K562 (cell line): ENCODE results near the gene KTI12. TPM values are rescaled to one million over a fixed set of nuclear protein-coding genes. Genes with fewer than 3 reads are reported as not detected.
A peak's percentile ranks its signal among the peaks of the same experiment; 100 is the strongest.

ENCODE experiments used
- CBX8 ChIP-seq: fragments of 200-600 bp; sonication (generic); IDR thresholded peaks from 2 replicates; pipeline ENCODE4 v1.6.1; 2012; ENCODE audit warnings: borderline replicate concordance, mixed run types, low read depth, mild to moderate bottlenecking, moderate library complexity, mixed read lengths, low read length, control low read depth, inconsistent platforms; ENCODE audit not compliant: poor library complexity, severe bottlenecking; ENCODE audit errors: extremely low read depth
- ELF2 ChIP-seq: fragments of 250-450 bp; sonication (Bioruptor Pico); IDR thresholded peaks from 2 replicates; pipeline ENCODE4 v1.5.0; 2021; ENCODE audit warnings: mild to moderate bottlenecking
- FOSL1 ChIP-seq: fragments of 200-800 bp; sonication (Bioruptor generic); conservative IDR thresholded peaks from 2 replicates; pipeline ENCODE4 v1.6.1; 2016; ENCODE audit warnings: missing genetic modification characterization, missing compliant biosample characterization
- ILF3 ChIP-seq: fragments of 450-650 bp; IDR thresholded peaks from 2 replicates; pipeline ENCODE4 v1.6.1; 2018; ENCODE audit warnings: antibody characterized with exemption, mild to moderate bottlenecking, moderate library complexity, borderline replicate concordance
- JUNB ChIP-seq: fragments of 450-650 bp; formaldehyde crosslinking; conservative IDR thresholded peaks from 2 replicates; pipeline ENCODE4 v1.4.0; 2020; ENCODE audit warnings: mild to moderate bottlenecking
- LCOR ChIP-seq: sonication (generic); formaldehyde crosslinking; IDR thresholded peaks from 2 replicates; pipeline ENCODE4 v1.8.0; 2022; ENCODE audit warnings: mild to moderate bottlenecking, missing genetic modification reagents
- RAD21 ChIP-seq, 2 experiments: fragments of 250-450 bp in 1 of 2; fragments of 450-650 bp in 1 of 2; sonication (Bioruptor Pico) in 1 of 2; formaldehyde crosslinking in 1 of 2; IDR thresholded peaks in 1 of 2; conservative IDR thresholded peaks in 1 of 2; 2 replicates each; pipeline versions ENCODE4 v1.4.0 to v1.8.0; 2020 to 2022; ENCODE audit warnings: mild to moderate bottlenecking in 2 of 2, moderate library complexity in 1 of 2
- SRSF9 ChIP-seq: fragments of 200-400 bp; formaldehyde crosslinking; IDR thresholded peaks from 2 replicates; pipeline ENCODE4 v1.6.1; 2017; ENCODE audit warnings: low read depth, low read length, borderline replicate concordance
- TAL1 ChIP-seq: fragments of 450-650 bp; IDR thresholded peaks from 2 replicates; pipeline ENCODE4 v1.6.1; 2016; ENCODE audit warnings: mild to moderate bottlenecking
- ZBTB8A ChIP-seq: fragments of 450-650 bp; IDR thresholded peaks from 2 replicates; pipeline ENCODE4 v1.6.1; 2018; ENCODE audit warnings: mild to moderate bottlenecking, moderate library complexity; ENCODE audit not compliant: partially characterized antibody
- ZFP1 ChIP-seq: fragments of 450-650 bp; formaldehyde crosslinking; IDR thresholded peaks from 2 replicates; pipeline ENCODE4 v1.4.0; 2020; ENCODE audit warnings: mild to moderate bottlenecking, mixed read lengths
- ZNF12 ChIP-seq: sonication (generic); formaldehyde crosslinking; IDR thresholded peaks from 2 replicates; pipeline ENCODE4 v1.4.0; 2020; ENCODE audit warnings: mild to moderate bottlenecking, missing genetic modification reagents
- ZNF140 ChIP-seq: fragments of 250-450 bp; sonication (Bioruptor Pico); IDR thresholded peaks from 2 replicates; pipeline ENCODE4 v1.8.0; 2021; ENCODE audit warnings: moderate library complexity, mild to moderate bottlenecking, inconsistent platforms
- ZNF699 ChIP-seq: fragments of 250-450 bp; sonication (Bioruptor Pico); IDR thresholded peaks from 2 replicates; pipeline ENCODE4 v1.8.0; 2021; ENCODE audit warnings: mild to moderate bottlenecking, moderate library complexity; ENCODE audit not compliant: insufficient replicate concordance
- polyA plus RNA-seq, 8 experiments: library from polyadenylated mRNA; depleted of rRNA in 4 of 8; stranded (reverse) in 5 of 8; unstranded in 3 of 8; fragments of >200 nt; fragmentation: Nextera tagmentation in 2 of 8; fragmentation: Illumina TruSeq in 1 of 8; extraction: Ambion mirVana in 2 of 8; extraction: Trizol in 1 of 8; gene quantifications; 2 replicates each; pipeline versions ENCODE4 v1.2.1 to v1.2.3, GENCODE V29; 2011 to 2014; ENCODE audit warnings: inconsistent platforms in 1 of 8, missing spikeins in 1 of 8
- total RNA-seq, 7 experiments: library from RNA; depleted of rRNA in 6 of 7; stranded (reverse); fragments of >200 nt in 6 of 7; fragmentation: Illumina TruSeq in 2 of 7; extraction: Trizol in 2 of 7; gene quantifications; 2 replicates each; pipeline versions ENCODE4 v1.2.1 to v1.2.3, GENCODE V29; 2011 to 2021; ENCODE audit warnings: low replicate concordance in 1 of 7
- TF ChIP-seq, protein P1 (sequence below): sonication (generic); formaldehyde crosslinking; IDR thresholded peaks from 2 replicates; pipeline ENCODE4 v1.8.0; 2022; ENCODE audit warnings: mild to moderate bottlenecking, low read depth, missing genetic modification reagents
- TF ChIP-seq, protein P2 (sequence below): fragments of 250-450 bp; sonication (Bioruptor Pico); IDR thresholded peaks from 2 replicates; pipeline ENCODE4 v1.4.0; 2020; ENCODE audit warnings: mild to moderate bottlenecking, moderate library complexity
- TF ChIP-seq, protein P3 (sequence below), 2 experiments: fragments of 450-650 bp in 1 of 2; sonication (generic) in 1 of 2; formaldehyde crosslinking in 1 of 2; IDR thresholded peaks in 1 of 2; conservative IDR thresholded peaks in 1 of 2; 2 replicates each; pipeline versions ENCODE4 v1.6.1 to v1.8.1; 2016 to 2023; ENCODE audit warnings: mild to moderate bottlenecking in 2 of 2, moderate library complexity in 2 of 2, inconsistent platforms in 1 of 2, missing genetic modification reagents in 1 of 2
- TF ChIP-seq, protein P4 (sequence below): sonication (generic); formaldehyde crosslinking; IDR thresholded peaks from 2 replicates; pipeline ENCODE4 v1.8.0; 2022; ENCODE audit warnings: missing genetic modification reagents, mild to moderate bottlenecking, borderline replicate concordance
- TF ChIP-seq, protein P5 (sequence below): fragments of 250-450 bp; sonication (Bioruptor Pico); IDR thresholded peaks from 2 replicates; pipeline ENCODE4 v1.8.0; 2021; ENCODE audit warnings: moderate library complexity, mild to moderate bottlenecking, inconsistent platforms

Gene KTI12
- total and polyA plus RNA-seq, 9 of the 15 experiments (the other 6 are each of a cell fraction or from before 2014, with no cell fraction given): 3.1 to 22.8 (median 11.6) TPM

DNA sequence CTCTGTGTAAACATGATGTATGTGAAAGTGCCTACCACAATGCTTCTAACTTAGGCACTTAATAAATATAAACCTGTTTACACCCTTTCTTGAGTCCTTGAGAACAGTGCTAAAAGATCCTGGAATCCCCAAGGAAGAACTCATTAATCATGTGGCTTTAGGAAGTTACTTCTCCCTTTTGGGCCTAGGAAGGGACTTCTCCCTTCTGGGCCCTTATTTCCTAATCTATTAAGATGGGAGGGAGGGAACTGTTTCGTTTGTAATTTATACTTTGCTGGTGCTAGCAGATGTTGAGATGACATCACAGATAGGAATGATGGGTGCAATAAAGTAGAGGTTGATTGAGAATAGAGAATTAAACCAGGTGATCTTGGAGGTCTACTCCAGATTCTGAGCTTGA, 23.6 kb upstream of the KTI12 start (continued):
- TF ChIP-seq ZNF699 (CRISPR knock-in tag): no peak
- TF ChIP-seq, protein P1, sequence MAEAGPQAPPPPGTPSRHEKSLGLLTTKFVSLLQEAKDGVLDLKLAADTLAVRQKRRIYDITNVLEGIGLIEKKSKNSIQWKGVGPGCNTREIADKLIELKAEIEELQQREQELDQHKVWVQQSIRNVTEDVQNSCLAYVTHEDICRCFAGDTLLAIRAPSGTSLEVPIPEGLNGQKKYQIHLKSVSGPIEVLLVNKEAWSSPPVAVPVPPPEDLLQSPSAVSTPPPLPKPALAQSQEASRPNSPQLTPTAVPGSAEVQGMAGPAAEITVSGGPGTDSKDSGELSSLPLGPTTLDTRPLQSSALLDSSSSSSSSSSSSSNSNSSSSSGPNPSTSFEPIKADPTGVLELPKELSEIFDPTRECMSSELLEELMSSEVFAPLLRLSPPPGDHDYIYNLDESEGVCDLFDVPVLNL (CRISPR knock-in tag): no peak
- TF ChIP-seq, protein P2, sequence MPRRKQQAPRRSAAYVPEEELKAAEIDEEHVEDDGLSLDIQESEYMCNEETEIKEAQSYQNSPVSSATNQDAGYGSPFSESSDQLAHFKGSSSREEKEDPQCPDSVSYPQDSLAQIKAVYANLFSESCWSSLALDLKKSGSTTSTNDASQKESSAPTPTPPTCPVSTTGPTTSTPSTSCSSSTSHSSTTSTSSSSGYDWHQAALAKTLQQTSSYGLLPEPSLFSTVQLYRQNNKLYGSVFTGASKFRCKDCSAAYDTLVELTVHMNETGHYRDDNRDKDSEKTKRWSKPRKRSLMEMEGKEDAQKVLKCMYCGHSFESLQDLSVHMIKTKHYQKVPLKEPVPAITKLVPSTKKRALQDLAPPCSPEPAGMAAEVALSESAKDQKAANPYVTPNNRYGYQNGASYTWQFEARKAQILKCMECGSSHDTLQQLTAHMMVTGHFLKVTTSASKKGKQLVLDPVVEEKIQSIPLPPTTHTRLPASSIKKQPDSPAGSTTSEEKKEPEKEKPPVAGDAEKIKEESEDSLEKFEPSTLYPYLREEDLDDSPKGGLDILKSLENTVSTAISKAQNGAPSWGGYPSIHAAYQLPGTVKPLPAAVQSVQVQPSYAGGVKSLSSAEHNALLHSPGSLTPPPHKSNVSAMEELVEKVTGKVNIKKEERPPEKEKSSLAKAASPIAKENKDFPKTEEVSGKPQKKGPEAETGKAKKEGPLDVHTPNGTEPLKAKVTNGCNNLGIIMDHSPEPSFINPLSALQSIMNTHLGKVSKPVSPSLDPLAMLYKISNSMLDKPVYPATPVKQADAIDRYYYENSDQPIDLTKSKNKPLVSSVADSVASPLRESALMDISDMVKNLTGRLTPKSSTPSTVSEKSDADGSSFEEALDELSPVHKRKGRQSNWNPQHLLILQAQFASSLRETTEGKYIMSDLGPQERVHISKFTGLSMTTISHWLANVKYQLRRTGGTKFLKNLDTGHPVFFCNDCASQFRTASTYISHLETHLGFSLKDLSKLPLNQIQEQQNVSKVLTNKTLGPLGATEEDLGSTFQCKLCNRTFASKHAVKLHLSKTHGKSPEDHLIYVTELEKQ: no peak
- TF ChIP-seq JUNB (CRISPR knock-in tag): no peak
- no peak for TF ChIP-seq ZFP1 (CRISPR knock-in tag)
- TF ChIP-seq, protein P3, sequence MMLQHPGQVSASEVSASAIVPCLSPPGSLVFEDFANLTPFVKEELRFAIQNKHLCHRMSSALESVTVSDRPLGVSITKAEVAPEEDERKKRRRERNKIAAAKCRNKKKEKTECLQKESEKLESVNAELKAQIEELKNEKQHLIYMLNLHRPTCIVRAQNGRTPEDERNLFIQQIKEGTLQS (IDR thresholded peaks at IDR 0.05): peak; percentile 21; the same call in 1 of the 2 replicates
- TF ChIP-seq, protein P3 (CRISPR knock-in tag; conservative IDR thresholded peaks at IDR 0.05): no peak
- TF ChIP-seq TAL1: no peak
- 0 out of 2 replicates have a peak, but pooled peaks have one; percentile 20 for TF ChIP-seq LCOR
- no peak for TF ChIP-seq ELF2 (CRISPR knock-in tag)
- 0 out of 2 replicates have a peak, but pooled peaks have one; percentile 4 for TF ChIP-seq FOSL1 (tag)
- no peak for TF ChIP-seq SRSF9
- TF ChIP-seq, protein P4, sequence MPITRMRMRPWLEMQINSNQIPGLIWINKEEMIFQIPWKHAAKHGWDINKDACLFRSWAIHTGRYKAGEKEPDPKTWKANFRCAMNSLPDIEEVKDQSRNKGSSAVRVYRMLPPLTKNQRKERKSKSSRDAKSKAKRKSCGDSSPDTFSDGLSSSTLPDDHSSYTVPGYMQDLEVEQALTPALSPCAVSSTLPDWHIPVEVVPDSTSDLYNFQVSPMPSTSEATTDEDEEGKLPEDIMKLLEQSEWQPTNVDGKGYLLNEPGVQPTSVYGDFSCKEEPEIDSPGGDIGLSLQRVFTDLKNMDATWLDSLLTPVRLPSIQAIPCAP (CRISPR knock-in tag): no peak
- TF ChIP-seq ZNF12: no peak
- no peak for TF ChIP-seq ZBTB8A
- 0 out of 4 replicates have a peak, but pooled peaks of 1 of the 2 experiments have one; percentile 2 for TF ChIP-seq RAD21 (CRISPR knock-in tag; conservative IDR thresholded peaks at IDR 0.05 in 1 of 2, IDR thresholded peaks at IDR 0.05 in 1 of 2)
- TF ChIP-seq, protein P5, sequence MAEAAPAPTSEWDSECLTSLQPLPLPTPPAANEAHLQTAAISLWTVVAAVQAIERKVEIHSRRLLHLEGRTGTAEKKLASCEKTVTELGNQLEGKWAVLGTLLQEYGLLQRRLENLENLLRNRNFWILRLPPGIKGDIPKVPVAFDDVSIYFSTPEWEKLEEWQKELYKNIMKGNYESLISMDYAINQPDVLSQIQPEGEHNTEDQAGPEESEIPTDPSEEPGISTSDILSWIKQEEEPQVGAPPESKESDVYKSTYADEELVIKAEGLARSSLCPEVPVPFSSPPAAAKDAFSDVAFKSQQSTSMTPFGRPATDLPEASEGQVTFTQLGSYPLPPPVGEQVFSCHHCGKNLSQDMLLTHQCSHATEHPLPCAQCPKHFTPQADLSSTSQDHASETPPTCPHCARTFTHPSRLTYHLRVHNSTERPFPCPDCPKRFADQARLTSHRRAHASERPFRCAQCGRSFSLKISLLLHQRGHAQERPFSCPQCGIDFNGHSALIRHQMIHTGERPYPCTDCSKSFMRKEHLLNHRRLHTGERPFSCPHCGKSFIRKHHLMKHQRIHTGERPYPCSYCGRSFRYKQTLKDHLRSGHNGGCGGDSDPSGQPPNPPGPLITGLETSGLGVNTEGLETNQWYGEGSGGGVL (CRISPR knock-in tag): no peak
- TF ChIP-seq ILF3: no peak
- no peak for TF ChIP-seq CBX8
- no peak for TF ChIP-seq ZNF140
